ENCODE data around the gene RCSD1.

The RCSD1 gene

GRCh38 chr1:167681451-167682098 is 51.5 kb downstream of the RCSD1 start:
- no peak for TF ChIP-seq CTCF (IDR thresholded peaks at IDR 0.05; ENCODE audit: extremely low read depth, missing control alignments)
- no peak for DNase-seq (ENCODE audit: low spot score)

- no peak for DNase-seq (ENCODE audit: low spot score)
Observed at GRCh38 chr1:167683226-167683625, 53.2 kb downstream of the RCSD1 start.

GRCh38 chr1:167683641-167684502 is 53.8 kb downstream of the RCSD1 start:
- no peak for TF ChIP-seq CTCF (IDR thresholded peaks at IDR 0.05; ENCODE audit: extremely low read depth, missing control alignments)
- DNase-seq (ENCODE audit: low spot score): no peak

More at GRCh38 chr1:167683226-167683625, 53.2 kb downstream of the RCSD1 start:
- TF ChIP-seq CTCF (IDR thresholded peaks at IDR 0.05; ENCODE audit: extremely low read depth, missing control alignments): no peak

- no peak for DNase-seq (ENCODE audit: low spot score)
- no peak for TF ChIP-seq CTCF (IDR thresholded peaks at IDR 0.05; ENCODE audit: extremely low read depth, missing control alignments)
Observed at GRCh38 chr1:167685844-167686243, 55.8 kb downstream of the RCSD1 start.

- peak; percentile 76 for DNase-seq (ENCODE audit: low spot score)
- TF ChIP-seq CTCF (IDR thresholded peaks at IDR 0.05; ENCODE audit: extremely low read depth, missing control alignments): peak; percentile 75
Observed at GRCh38 chr1:167687919-167688519, 58.0 kb downstream of the RCSD1 start.

GRCh38 chr1:167689567-167689920 is 59.5 kb downstream of the RCSD1 start:
- no peak for DNase-seq (ENCODE audit: low spot score)
- no peak for TF ChIP-seq CTCF (IDR thresholded peaks at IDR 0.05; ENCODE audit: extremely low read depth, missing control alignments)

GRCh38 chr1:167690053-167690452 is 60.0 kb downstream of the RCSD1 start:
- no peak for DNase-seq (ENCODE audit: low spot score)
- no peak for TF ChIP-seq CTCF (IDR thresholded peaks at IDR 0.05; ENCODE audit: extremely low read depth, missing control alignments)

Measured in GM20000 (cell line).